ENCODE measurements around the gene COX7A2L.

DNA sequence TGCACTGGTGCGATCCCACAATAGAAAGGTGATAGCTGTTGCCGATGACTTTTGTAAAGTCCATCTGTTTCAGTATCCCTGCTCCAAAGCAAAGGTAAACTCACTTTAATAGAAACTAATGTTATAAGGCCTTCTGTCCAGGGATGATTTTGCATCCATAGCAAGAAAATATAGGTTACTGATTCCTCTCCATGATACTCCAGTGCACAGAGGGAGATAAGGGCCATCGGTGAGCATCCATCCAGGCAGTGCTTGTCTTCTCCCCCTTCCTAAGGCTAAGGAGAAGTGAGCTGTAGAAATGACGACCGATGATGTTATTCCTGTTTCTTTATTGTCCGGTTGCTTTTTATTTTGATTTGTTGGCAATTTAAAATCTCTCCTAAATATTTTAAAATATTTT lies 32.1 kb downstream of the COX7A2L start:
- TF ChIP-seq, protein P1, sequence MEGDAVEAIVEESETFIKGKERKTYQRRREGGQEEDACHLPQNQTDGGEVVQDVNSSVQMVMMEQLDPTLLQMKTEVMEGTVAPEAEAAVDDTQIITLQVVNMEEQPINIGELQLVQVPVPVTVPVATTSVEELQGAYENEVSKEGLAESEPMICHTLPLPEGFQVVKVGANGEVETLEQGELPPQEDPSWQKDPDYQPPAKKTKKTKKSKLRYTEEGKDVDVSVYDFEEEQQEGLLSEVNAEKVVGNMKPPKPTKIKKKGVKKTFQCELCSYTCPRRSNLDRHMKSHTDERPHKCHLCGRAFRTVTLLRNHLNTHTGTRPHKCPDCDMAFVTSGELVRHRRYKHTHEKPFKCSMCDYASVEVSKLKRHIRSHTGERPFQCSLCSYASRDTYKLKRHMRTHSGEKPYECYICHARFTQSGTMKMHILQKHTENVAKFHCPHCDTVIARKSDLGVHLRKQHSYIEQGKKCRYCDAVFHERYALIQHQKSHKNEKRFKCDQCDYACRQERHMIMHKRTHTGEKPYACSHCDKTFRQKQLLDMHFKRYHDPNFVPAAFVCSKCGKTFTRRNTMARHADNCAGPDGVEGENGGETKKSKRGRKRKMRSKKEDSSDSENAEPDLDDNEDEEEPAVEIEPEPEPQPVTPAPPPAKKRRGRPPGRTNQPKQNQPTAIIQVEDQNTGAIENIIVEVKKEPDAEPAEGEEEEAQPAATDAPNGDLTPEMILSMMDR (conservative IDR thresholded peaks at IDR 0.05) = no peak
- no peak for TF ChIP-seq EZH2 (IDR thresholded peaks at IDR 0.05; ENCODE audit: low read depth)
